ENCODE results near the gene PANK1.

- TF ChIP-seq ZNF274 (IDR thresholded peaks at IDR 0.05; ENCODE audit: borderline replicate concordance, extremely low read depth, low read length) (no peak), CTCF (IDR thresholded peaks at IDR 0.05; ENCODE audit: control extremely low read depth in 1 of 3, insufficient read depth in 1 of 3, low read depth in 1 of 3, low read length in 3 of 3) (no peak), ATF3 (IDR thresholded peaks at IDR 0.05; ENCODE audit: insufficient read depth, low read depth, low read length) (no peak), MAFK (IDR thresholded peaks at IDR 0.05; ENCODE audit: low read depth, low read length) (no peak), RNF2 (IDR thresholded peaks at IDR 0.05; ENCODE audit: borderline replicate concordance, low read depth, low read length, missing control alignments, poor library complexity, severe bottlenecking) (no peak), POLR2A (IDR thresholded peaks at IDR 0.05; ENCODE audit: control extremely low read depth in 1 of 2, low read depth in 2 of 2, low read length in 2 of 2) (no peak), BRCA1 (IDR thresholded peaks at IDR 0.05; ENCODE audit: low read depth, low read length) (no peak)
Observed at GRCh38 chr10:89536013-89536354, 109.1 kb downstream of the PANK1 start.

Data from H1 (cell line).